ENCODE measurements around the gene KCNH1. TPM values are rescaled to one million over a fixed set of nuclear protein-coding genes. Genes with fewer than 3 reads are reported as not detected.

KCNH1 gene
- polyA plus RNA-seq, 1 experiment, result 3.5 TPM

DNA sequence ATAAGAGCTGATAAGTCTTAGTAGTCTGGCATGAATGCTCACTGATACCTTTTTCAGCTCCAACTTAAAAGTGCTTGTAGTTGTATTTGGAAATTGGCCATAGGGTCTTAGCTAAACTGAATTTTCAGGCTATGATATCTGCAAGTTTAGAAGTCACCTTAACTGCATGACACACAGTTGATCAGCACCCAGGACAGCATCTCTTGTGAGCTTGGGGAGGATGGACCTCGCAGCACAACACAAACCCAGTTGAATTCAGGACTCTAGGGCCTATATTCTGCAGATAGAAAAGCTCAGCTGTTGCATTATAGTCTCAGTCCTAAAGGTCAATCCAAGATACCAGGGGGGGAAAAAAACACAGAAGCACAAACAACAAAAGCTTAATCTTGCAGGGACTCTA lies 394.3 kb downstream of the KCNH1 start:
- no peak overlapping the region for H3K4me3 ChIP-seq (ENCODE audit: low read depth, low read length)
- CTCF ChIA-PET, result interaction anchor here (0.7 to 1.2 kb wide), 3 partner anchors 11 to 1170 kb away, joined by 3 read pairs; no protein-coding TSS in a partner anchor
- DNase-seq (ENCODE audit: low read depth), result no peak
- no peaks in the 10 kb centered on the region for H3K36me3 ChIP-seq (ENCODE audit: control insufficient read depth, insufficient read depth, low read length)
- no peak for TF ChIP-seq CTCF (IDR thresholded peaks at IDR 0.05; ENCODE audit: insufficient read depth, low read depth, low read length)
- H3K27me3 ChIP-seq (ENCODE audit: control insufficient read depth, insufficient read depth, low read length), result no peaks in the 10 kb centered on the region
- POLR2A ChIA-PET, result no interaction called here

DNA sequence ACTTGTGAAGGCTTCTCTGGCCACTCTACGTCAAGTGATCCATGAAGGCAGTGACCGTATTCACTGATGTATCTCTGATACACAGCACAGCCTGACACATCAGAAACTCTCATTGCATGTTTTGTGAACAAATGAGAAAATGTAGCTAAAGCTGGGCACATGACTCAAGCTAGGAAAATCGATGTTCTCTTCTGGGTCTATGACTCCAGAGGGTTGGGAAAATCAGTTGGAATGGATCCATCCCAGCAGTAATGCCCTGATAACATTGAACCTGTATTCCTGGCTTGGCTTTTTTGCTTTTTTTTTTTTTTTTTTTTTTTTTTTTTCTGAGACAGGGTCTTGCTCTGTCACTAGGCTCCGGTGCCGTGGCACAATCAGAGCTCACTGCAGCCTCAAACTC lies 395.7 kb downstream of the KCNH1 start:
- ChIA-PET CTCF (no interaction called here), POLR2A (no interaction called here)
- Histone ChIP-seq H3K27me3 (ENCODE audit: control insufficient read depth, insufficient read depth, low read length) (no peaks in the 10 kb centered on the region), H3K4me3 (ENCODE audit: low read depth, low read length) (no peak overlapping the region), H3K36me3 (ENCODE audit: control insufficient read depth, insufficient read depth, low read length) (no peaks in the 10 kb centered on the region)
- TF ChIP-seq CTCF (IDR thresholded peaks at IDR 0.05; ENCODE audit: insufficient read depth, low read depth, low read length), result no peak
- DNase-seq (ENCODE audit: low read depth), result no peak

GRCh38 chr1:210736713-210737112 lies 397.2 kb downstream of the KCNH1 start:
- CTCF ChIA-PET, result no interaction called here
- H3K4me3 ChIP-seq (ENCODE audit: low read depth, low read length), result no peak overlapping the region
- TF ChIP-seq CTCF (IDR thresholded peaks at IDR 0.05; ENCODE audit: insufficient read depth, low read depth, low read length), result no peak
- H3K27me3 ChIP-seq (ENCODE audit: control insufficient read depth, insufficient read depth, low read length), result no peaks in the 10 kb centered on the region
- DNase-seq (ENCODE audit: low read depth), result no peak
- POLR2A ChIA-PET, result no interaction called here
- no peaks in the 10 kb centered on the region for H3K36me3 ChIP-seq (ENCODE audit: control insufficient read depth, insufficient read depth, low read length)

DNA sequence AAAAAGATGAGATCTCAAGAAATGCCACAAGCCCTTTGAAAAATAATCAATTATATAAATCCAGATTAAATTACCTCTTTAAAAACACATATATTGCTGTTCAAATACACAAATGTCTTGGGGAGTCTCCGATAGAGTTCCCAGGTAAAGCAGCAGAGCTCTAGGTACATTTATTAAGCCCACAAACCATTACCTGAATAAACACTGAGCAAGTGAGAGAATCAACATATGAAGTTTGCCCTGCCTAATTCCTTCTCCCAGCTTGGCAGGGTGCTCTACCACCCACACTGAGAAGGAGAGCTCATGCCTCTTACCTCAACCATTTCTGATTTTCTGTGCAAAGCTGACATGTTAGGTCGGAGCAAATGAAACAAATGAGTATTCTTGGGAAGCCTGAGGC lies 402.4 kb downstream of the KCNH1 start:
- no peak for DNase-seq (ENCODE audit: low read depth)
- Histone ChIP-seq H3K36me3 (ENCODE audit: control insufficient read depth, insufficient read depth, low read length) (no peaks in the 10 kb centered on the region), H3K27me3 (ENCODE audit: control insufficient read depth, insufficient read depth, low read length) (no peaks in the 10 kb centered on the region), H3K4me3 (ENCODE audit: low read depth, low read length) (no peak overlapping the region)
- POLR2A ChIA-PET, result no interaction called here
- CTCF ChIA-PET, result no interaction called here
- no peak for TF ChIP-seq CTCF (IDR thresholded peaks at IDR 0.05; ENCODE audit: insufficient read depth, low read depth, low read length)

GRCh38 chr1:210731193-210731592 lies 402.8 kb downstream of the KCNH1 start:
- no peaks in the 10 kb centered on the region for H3K27me3 ChIP-seq (ENCODE audit: control insufficient read depth, insufficient read depth, low read length)
- DNase-seq (ENCODE audit: low read depth), result no peak
- TF ChIP-seq CTCF (IDR thresholded peaks at IDR 0.05; ENCODE audit: insufficient read depth, low read depth, low read length), result no peak
- ChIA-PET CTCF (no interaction called here), POLR2A (no interaction called here)
- no peaks in the 10 kb centered on the region for H3K36me3 ChIP-seq (ENCODE audit: control insufficient read depth, insufficient read depth, low read length)
- H3K4me3 ChIP-seq (ENCODE audit: low read depth, low read length), result no peak overlapping the region

All from BJ (cell line).